Measurements from ENCODE around the gene CAMTA1. TPM values are rescaled to one million over a fixed set of nuclear protein-coding genes. Genes with fewer than 3 reads are reported as not detected.

Gene CAMTA1
- polyA plus RNA-seq, 1 experiment: 64.9 TPM

- peaks cover 9% of the 10 kb centered on the region for H3K27me3 ChIP-seq (ENCODE audit: control insufficient read depth, insufficient read depth, low read length)
- ChIA-PET POLR2A (no interaction called here), CTCF (no interaction called here)
- H3K27ac ChIP-seq (ENCODE audit: low read depth, low read length): no peak overlapping the region
- TF ChIP-seq, protein P1, sequence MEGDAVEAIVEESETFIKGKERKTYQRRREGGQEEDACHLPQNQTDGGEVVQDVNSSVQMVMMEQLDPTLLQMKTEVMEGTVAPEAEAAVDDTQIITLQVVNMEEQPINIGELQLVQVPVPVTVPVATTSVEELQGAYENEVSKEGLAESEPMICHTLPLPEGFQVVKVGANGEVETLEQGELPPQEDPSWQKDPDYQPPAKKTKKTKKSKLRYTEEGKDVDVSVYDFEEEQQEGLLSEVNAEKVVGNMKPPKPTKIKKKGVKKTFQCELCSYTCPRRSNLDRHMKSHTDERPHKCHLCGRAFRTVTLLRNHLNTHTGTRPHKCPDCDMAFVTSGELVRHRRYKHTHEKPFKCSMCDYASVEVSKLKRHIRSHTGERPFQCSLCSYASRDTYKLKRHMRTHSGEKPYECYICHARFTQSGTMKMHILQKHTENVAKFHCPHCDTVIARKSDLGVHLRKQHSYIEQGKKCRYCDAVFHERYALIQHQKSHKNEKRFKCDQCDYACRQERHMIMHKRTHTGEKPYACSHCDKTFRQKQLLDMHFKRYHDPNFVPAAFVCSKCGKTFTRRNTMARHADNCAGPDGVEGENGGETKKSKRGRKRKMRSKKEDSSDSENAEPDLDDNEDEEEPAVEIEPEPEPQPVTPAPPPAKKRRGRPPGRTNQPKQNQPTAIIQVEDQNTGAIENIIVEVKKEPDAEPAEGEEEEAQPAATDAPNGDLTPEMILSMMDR (IDR thresholded peaks at IDR 0.05; ENCODE audit: low read depth, low read length): no peak
- DNase-seq (ENCODE audit: low read depth, low spot score): no peak
- no peak overlapping the region for H3K4me3 ChIP-seq (ENCODE audit: low read depth, low read length)
- no peaks in the 10 kb centered on the region for H3K9me3 ChIP-seq (ENCODE audit: control insufficient read depth, insufficient read depth, low read length)
Observed at GRCh38 chr1:6761196-6761737, 24.0 kb upstream of the CAMTA1 start.

DNA sequence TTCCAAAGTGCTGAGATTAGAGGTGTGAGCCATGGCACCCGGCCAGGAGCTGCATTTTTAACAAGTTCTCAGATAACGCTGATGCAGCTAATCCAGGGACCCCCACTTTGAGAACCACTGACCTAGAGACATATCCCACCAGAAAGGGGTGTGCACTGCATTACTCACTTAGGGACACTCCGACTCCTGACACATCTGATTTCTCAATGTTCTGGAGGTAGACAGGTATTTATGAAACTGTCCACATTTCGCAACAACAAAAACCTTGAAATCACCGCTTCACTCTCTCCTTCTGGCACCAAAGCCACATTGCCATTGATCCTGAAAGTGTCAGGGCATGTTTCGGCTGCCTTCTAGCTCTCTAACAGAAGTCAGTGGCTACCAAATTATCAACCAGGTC is 23.2 kb upstream of the CAMTA1 start:
- Histone ChIP-seq H3K4me3 (ENCODE audit: low read depth, low read length) (no peak overlapping the region), H3K27ac (ENCODE audit: low read depth, low read length) (no peak overlapping the region), H3K27me3 (ENCODE audit: control insufficient read depth, insufficient read depth, low read length) (peaks cover 4% of the 10 kb centered on the region), H3K9me3 (ENCODE audit: control insufficient read depth, insufficient read depth, low read length) (no peaks in the 10 kb centered on the region)
- ChIA-PET POLR2A (interaction anchor here (0.6 kb wide), 1 partner anchor 138 kb away, joined by 4 read pairs; no protein-coding TSS in a partner anchor), CTCF (no interaction called here)
- DNase-seq (ENCODE audit: low read depth, low spot score): no peak
- TF ChIP-seq, protein P1 (IDR thresholded peaks at IDR 0.05; ENCODE audit: low read depth, low read length): no peak

- ChIA-PET CTCF (interaction anchor here (0.9 kb wide), 1 partner anchor 70 kb away, joined by 3 read pairs; the partner anchor contains the start of gene DNAJC11), POLR2A (interaction anchor here (1.5 kb wide), 1 partner anchor 14 kb away, joined by 5 read pairs; the partner anchor contains the start of gene CAMTA1)
- Histone ChIP-seq H3K9me3 (ENCODE audit: control insufficient read depth, insufficient read depth, low read length) (no peaks in the 10 kb centered on the region), H3K27me3 (ENCODE audit: control insufficient read depth, insufficient read depth, low read length) (no peaks in the 10 kb centered on the region), H3K4me3 (ENCODE audit: low read depth, low read length) (no peak overlapping the region), H3K27ac (ENCODE audit: low read depth, low read length) (no peak overlapping the region)
- no peak for DNase-seq (ENCODE audit: low read depth, low spot score)
- TF ChIP-seq, protein P1 (IDR thresholded peaks at IDR 0.05; ENCODE audit: low read depth, low read length): no peak
Observed at GRCh38 chr1:6770751-6771440, 14.4 kb upstream of the CAMTA1 start.

GRCh38 chr1:6771441-6771769 is 13.8 kb upstream of the CAMTA1 start:
- no peak for DNase-seq (ENCODE audit: low read depth, low spot score)
- CTCF ChIA-PET: no interaction called here
- TF ChIP-seq, protein P1 (IDR thresholded peaks at IDR 0.05; ENCODE audit: low read depth, low read length): no peak
- Histone ChIP-seq H3K27ac (ENCODE audit: low read depth, low read length) (no peak overlapping the region), H3K27me3 (ENCODE audit: control insufficient read depth, insufficient read depth, low read length) (peaks cover 2% of the 10 kb centered on the region), H3K4me3 (ENCODE audit: low read depth, low read length) (no peak overlapping the region), H3K9me3 (ENCODE audit: control insufficient read depth, insufficient read depth, low read length) (peaks cover 4% of the 10 kb centered on the region; the same call in 1 of the 2 replicates)
- POLR2A ChIA-PET: interaction anchor here (1.5 kb wide), 1 partner anchor 14 kb away, joined by 5 read pairs; the partner anchor contains the start of gene CAMTA1

DNA sequence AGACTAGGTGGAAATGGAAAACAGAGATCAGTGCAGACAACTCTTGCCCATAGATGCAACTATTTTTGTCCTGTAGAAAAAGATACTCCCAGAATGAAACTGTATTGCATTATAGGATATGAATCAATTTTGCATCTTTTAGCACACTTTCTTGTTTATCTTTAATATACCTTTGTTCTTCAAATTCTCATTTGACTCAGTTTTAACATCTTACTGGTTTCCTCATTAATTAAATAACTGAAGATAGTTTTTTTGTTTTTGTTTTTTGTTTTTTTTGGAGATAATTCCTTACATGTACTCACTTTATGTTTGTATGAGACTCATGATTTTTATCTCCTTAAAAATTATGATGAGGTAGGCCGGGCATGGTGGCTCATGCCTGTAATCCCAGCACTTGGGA is 10.9 kb upstream of the CAMTA1 start:
- ChIA-PET CTCF (no interaction called here), POLR2A (no interaction called here)
- Histone ChIP-seq H3K27ac (ENCODE audit: low read depth, low read length) (no peak overlapping the region), H3K27me3 (ENCODE audit: control insufficient read depth, insufficient read depth, low read length) (peaks cover 3% of the 10 kb centered on the region), H3K4me3 (ENCODE audit: low read depth, low read length) (no peak overlapping the region), H3K9me3 (ENCODE audit: control insufficient read depth, insufficient read depth, low read length) (peaks cover 5% of the 10 kb centered on the region; the same call in 1 of the 2 replicates)
- TF ChIP-seq, protein P1 (IDR thresholded peaks at IDR 0.05; ENCODE audit: low read depth, low read length): no peak
- DNase-seq (ENCODE audit: low read depth, low spot score): no peak
